Stimulated activated CD8-positive, alpha-beta memory T cell treated with anti-CD3 and anti-CD28 coated beads, Interleukin-2, amount 100 ng/mL, for 1 hour (primary cell): Measurements from ENCODE around the gene CYFIP2.

Source experiments
- DNase-seq, 2 donors: peaks; one replicate each; pipeline ENCODE4 v3.0.0-alpha.2; 2020; ENCODE audit warnings: low read depth in 2 of 2

Gene CYFIP2

GRCh38 chr5:157258450-157258849, 7.5 kb upstream of the CYFIP2 start:
- DNase-seq, result no peak

GRCh38 chr5:157259699-157260098, 6.2 kb upstream of the CYFIP2 start:
- DNase-seq, result no peak

GRCh38 chr5:157263496-157264090, 2.3 kb upstream of the CYFIP2 start:
- DNase-seq, result no peak

GRCh38 chr5:157266286-157267007, 524 bp downstream of the CYFIP2 start:
- DNase-seq, result no peak

- no peak for DNase-seq
These were observed 1.1 kb downstream of the CYFIP2 start for GRCh38 chr5:157267025-157267424.

GRCh38 chr5:157267761-157268480, 2.0 kb downstream of the CYFIP2 start:
- DNase-seq, result no peak

- DNase-seq, result no peak
These were observed 3.3 kb downstream of the CYFIP2 start for GRCh38 chr5:157269165-157269671.

GRCh38 chr5:157269761-157270272, 3.9 kb downstream of the CYFIP2 start:
- DNase-seq, result no peak

- DNase-seq, result no peak
These were observed 4.8 kb downstream of the CYFIP2 start for GRCh38 chr5:157270771-157271170.

GRCh38 chr5:157271740-157272271, 5.9 kb downstream of the CYFIP2 start:
- DNase-seq, result peak; percentile 63 to 69

- no peak for DNase-seq
These were observed 7.2 kb downstream of the CYFIP2 start for GRCh38 chr5:157273131-157273556.

GRCh38 chr5:157275403-157275802, 9.5 kb downstream of the CYFIP2 start:
- no peak for DNase-seq

- no peak for DNase-seq
These were observed 12.6 kb downstream of the CYFIP2 start for GRCh38 chr5:157278319-157279037.

- no peak for DNase-seq
These were observed 13.8 kb downstream of the CYFIP2 start for GRCh38 chr5:157279605-157280239.

GRCh38 chr5:157280927-157281326, 15.0 kb downstream of the CYFIP2 start:
- DNase-seq, result no peak

- DNase-seq, result no peak
These were observed 16.2 kb downstream of the CYFIP2 start for GRCh38 chr5:157282150-157282549.

GRCh38 chr5:157283434-157283833, 17.5 kb downstream of the CYFIP2 start:
- no peak for DNase-seq

- DNase-seq, result no peak
These were observed 18.7 kb downstream of the CYFIP2 start for GRCh38 chr5:157284458-157285212.

GRCh38 chr5:157285310-157286035, 19.6 kb downstream of the CYFIP2 start:
- no peak for DNase-seq
